ENCODE data around the gene RCSD1. TPM values are rescaled to one million over a fixed set of nuclear protein-coding genes. Genes with fewer than 3 reads are reported as not detected.

Gene RCSD1
- total RNA-seq, 2 donors from 2014 or later, result 4.7 to 5.6 TPM

GRCh38 chr1:167654975-167655575, 25.0 kb downstream of the RCSD1 start:
- Histone ChIP-seq H3K4me3 (no peak overlapping the region), H3K27me3 (no peaks in the 10 kb centered on the region), H3K27ac (no peak overlapping the region), H3K9me3 (no peaks in the 10 kb centered on the region), H3K4me1 (no peaks in the 10 kb centered on the region), H3K36me3 (replicated peaks in 1 of 2; ENCODE audit: insufficient read depth in 1 of 2, low read depth in 2 of 2) (no peaks in the 10 kb centered on the region)
- intact Hi-C loops (cut with DNase I), result no loop called here
- DNase-seq, result no peak
- 50 to 83% methylated on average over 5 to 7 of the region's 7 CpGs for WGBS, 2 donors
- ATAC-seq, result peak; percentile 38
- TF ChIP-seq POLR2A (IDR thresholded peaks at IDR 0.05) (no peak), CTCF (IDR thresholded peaks at IDR 0.05) (no peak)

GRCh38 chr1:167656657-167657056, 26.6 kb downstream of the RCSD1 start:
- ATAC-seq (no peak), DNase-seq (no peak)
- TF ChIP-seq CTCF (IDR thresholded peaks at IDR 0.05), result no peak
- no peak for TF ChIP-seq POLR2A (IDR thresholded peaks at IDR 0.05)
- Histone ChIP-seq H3K4me1 (no peaks in the 10 kb centered on the region), H3K27ac (no peak overlapping the region), H3K4me3 (no peak overlapping the region), H3K27me3 (no peaks in the 10 kb centered on the region), H3K36me3 (replicated peaks in 1 of 2; ENCODE audit: insufficient read depth in 1 of 2, low read depth in 2 of 2) (no peaks in the 10 kb centered on the region), H3K9me3 (no peaks in the 10 kb centered on the region)
- intact Hi-C loops (cut with DNase I), result no loop called here
- WGBS, 2 donors, result 81 to 100% methylated on average over 2 of the region's 2 CpGs

- intact Hi-C loops (cut with DNase I), result no loop called here
- H3K9me3 ChIP-seq, result no peaks in the 10 kb centered on the region
- no peaks in the 10 kb centered on the region for H3K36me3 ChIP-seq (replicated peaks in 1 of 2; ENCODE audit: insufficient read depth in 1 of 2, low read depth in 2 of 2)
- WGBS, 2 donors, result 68 to 71% methylated on average over 10 of the region's 10 CpGs
- DNase-seq (no peak), ATAC-seq (no peak)
- TF ChIP-seq CTCF (IDR thresholded peaks at IDR 0.05), result no peak
- no peak for TF ChIP-seq POLR2A (IDR thresholded peaks at IDR 0.05)
- no peak overlapping the region for H3K27ac ChIP-seq
- no peaks in the 10 kb centered on the region for H3K4me1 ChIP-seq
- no peaks in the 10 kb centered on the region for H3K27me3 ChIP-seq
- no peak overlapping the region for H3K4me3 ChIP-seq
These were observed 28.7 kb downstream of the RCSD1 start for GRCh38 chr1:167658574-167659328.

GRCh38 chr1:167659450-167659849, 29.4 kb downstream of the RCSD1 start:
- no peak overlapping the region for H3K4me3 ChIP-seq
- DNase-seq (no peak), ATAC-seq (no peak)
- H3K36me3 ChIP-seq (replicated peaks in 1 of 2; ENCODE audit: insufficient read depth in 1 of 2, low read depth in 2 of 2), result no peaks in the 10 kb centered on the region
- no peaks in the 10 kb centered on the region for H3K4me1 ChIP-seq
- H3K27me3 ChIP-seq, result no peaks in the 10 kb centered on the region
- intact Hi-C loops (cut with DNase I), result no loop called here
- no peak for TF ChIP-seq POLR2A (IDR thresholded peaks at IDR 0.05)
- TF ChIP-seq CTCF (IDR thresholded peaks at IDR 0.05), result no peak
- WGBS, 2 donors, result 44 to 46% methylated on average over 3 of the region's 3 CpGs
- no peaks in the 10 kb centered on the region for H3K9me3 ChIP-seq
- H3K27ac ChIP-seq, result no peak overlapping the region

GRCh38 chr1:167659881-167660280, 29.8 kb downstream of the RCSD1 start:
- H3K9me3 ChIP-seq, result no peaks in the 10 kb centered on the region
- no peak overlapping the region for H3K4me3 ChIP-seq
- no peak overlapping the region for H3K27ac ChIP-seq
- no peak for DNase-seq
- no peaks in the 10 kb centered on the region for H3K27me3 ChIP-seq
- WGBS, 2 donors, result 75 to 86% methylated on average over 6 of the region's 6 CpGs
- intact Hi-C loops (cut with DNase I), result no loop called here
- TF ChIP-seq POLR2A (IDR thresholded peaks at IDR 0.05) (no peak), CTCF (IDR thresholded peaks at IDR 0.05) (no peak)
- no peaks in the 10 kb centered on the region for H3K36me3 ChIP-seq (replicated peaks in 1 of 2; ENCODE audit: insufficient read depth in 1 of 2, low read depth in 2 of 2)
- no peak for ATAC-seq
- H3K4me1 ChIP-seq, result no peaks in the 10 kb centered on the region
